ENCODE results near the gene FAM114A2.

DNA sequence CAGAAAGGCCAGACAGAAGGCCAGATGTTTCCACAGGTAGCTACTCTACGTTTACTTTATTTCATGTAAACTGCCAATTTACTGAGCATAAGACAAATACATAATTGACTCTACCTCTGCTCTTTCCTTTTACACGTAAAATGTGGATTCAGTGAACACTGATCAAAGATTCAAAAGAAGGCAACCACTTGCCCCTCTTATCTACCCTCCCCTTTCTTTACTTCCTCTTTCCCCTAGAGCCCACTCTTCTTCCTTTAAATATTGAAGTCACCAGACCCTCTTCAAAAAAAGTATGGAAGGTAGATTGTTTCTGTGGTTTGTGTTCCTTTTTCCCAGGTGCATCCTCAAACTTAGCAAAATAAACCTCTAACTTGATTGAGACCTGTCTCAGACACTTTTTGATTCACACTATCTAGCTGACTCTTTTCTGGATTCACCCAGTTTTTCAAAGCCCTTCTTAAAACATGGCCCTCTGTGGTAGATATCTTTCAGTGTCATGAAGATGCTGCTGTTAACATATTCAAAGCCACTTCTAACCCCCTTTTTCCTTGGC, 6.7 kb downstream of the FAM114A2 start:
- TF ChIP-seq, protein P1, sequence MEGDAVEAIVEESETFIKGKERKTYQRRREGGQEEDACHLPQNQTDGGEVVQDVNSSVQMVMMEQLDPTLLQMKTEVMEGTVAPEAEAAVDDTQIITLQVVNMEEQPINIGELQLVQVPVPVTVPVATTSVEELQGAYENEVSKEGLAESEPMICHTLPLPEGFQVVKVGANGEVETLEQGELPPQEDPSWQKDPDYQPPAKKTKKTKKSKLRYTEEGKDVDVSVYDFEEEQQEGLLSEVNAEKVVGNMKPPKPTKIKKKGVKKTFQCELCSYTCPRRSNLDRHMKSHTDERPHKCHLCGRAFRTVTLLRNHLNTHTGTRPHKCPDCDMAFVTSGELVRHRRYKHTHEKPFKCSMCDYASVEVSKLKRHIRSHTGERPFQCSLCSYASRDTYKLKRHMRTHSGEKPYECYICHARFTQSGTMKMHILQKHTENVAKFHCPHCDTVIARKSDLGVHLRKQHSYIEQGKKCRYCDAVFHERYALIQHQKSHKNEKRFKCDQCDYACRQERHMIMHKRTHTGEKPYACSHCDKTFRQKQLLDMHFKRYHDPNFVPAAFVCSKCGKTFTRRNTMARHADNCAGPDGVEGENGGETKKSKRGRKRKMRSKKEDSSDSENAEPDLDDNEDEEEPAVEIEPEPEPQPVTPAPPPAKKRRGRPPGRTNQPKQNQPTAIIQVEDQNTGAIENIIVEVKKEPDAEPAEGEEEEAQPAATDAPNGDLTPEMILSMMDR (IDR thresholded peaks at IDR 0.05) = no peak
- TF ChIP-seq POLR2AphosphoS5 (IDR thresholded peaks at IDR 0.05) (no peak), EP300 (IDR thresholded peaks at IDR 0.05) (no peak), POLR2A (IDR thresholded peaks at IDR 0.05) (no peak)

All from stomach (tissue), 4 donors.